HepG2 (cell line): ENCODE measurements around the gene TNNI2. TPM values are rescaled to one million over a fixed set of nuclear protein-coding genes. Genes with fewer than 3 reads are reported as not detected.
A peak's percentile ranks its signal among the peaks of the same experiment; 100 is the strongest.

Source experiments
- AHR ChIP-seq: IDR thresholded peaks from 2 replicates; pipeline ENCODE4 v1.6.1; 2018; ENCODE audit warnings: missing genetic modification reagents, missing compliant biosample characterization
- AKAP8 ChIP-seq: sonication (generic); formaldehyde crosslinking; IDR thresholded peaks from 2 replicates; pipeline ENCODE4 v1.5.1; 2020; ENCODE audit warnings: mild to moderate bottlenecking, missing genetic modification reagents
- FOSL2 ChIP-seq: sonication (generic); formaldehyde crosslinking; IDR thresholded peaks from 2 replicates; pipeline ENCODE4 v1.4.0; 2020; ENCODE audit warnings: missing genetic modification reagents
- HIVEP1 ChIP-seq: sonication (generic); formaldehyde crosslinking; IDR thresholded peaks from 2 replicates; pipeline ENCODE4 v1.4.0; 2020; ENCODE audit warnings: mild to moderate bottlenecking, missing genetic modification reagents
- HMGXB4 ChIP-seq, 2 experiments: sonication (generic) in 1 of 2; formaldehyde crosslinking in 1 of 2; IDR thresholded peaks; 2 replicates each; pipeline versions ENCODE4 v1.4.0 to v1.6.1; 2018 to 2020; ENCODE audit warnings: missing genetic modification reagents in 2 of 2, borderline replicate concordance in 1 of 2, low read depth in 1 of 2, mild to moderate bottlenecking in 1 of 2, missing biosample characterization in 1 of 2
- MIER2 ChIP-seq: IDR thresholded peaks from 2 replicates; pipeline ENCODE4 v1.6.1; 2016; ENCODE audit warnings: missing biosample characterization, missing genetic modification reagents
- POGK ChIP-seq: sonication (generic); formaldehyde crosslinking; conservative IDR thresholded peaks from 2 replicates; pipeline ENCODE4 v1.8.0; 2022; ENCODE audit warnings: mild to moderate bottlenecking, moderate library complexity, missing genetic modification reagents
- SUZ12 ChIP-seq: fragments of 150-350 bp; IDR thresholded peaks from 2 replicates; pipeline ENCODE4 v1.6.1; 2014; ENCODE audit warnings: low read depth, low read length
- THAP8 ChIP-seq: sonication (generic); formaldehyde crosslinking; IDR thresholded peaks from 2 replicates; pipeline ENCODE4 v1.5.1; 2020; ENCODE audit warnings: missing genetic modification reagents, mild to moderate bottlenecking, borderline replicate concordance
- TOE1 ChIP-seq: sonication (generic); formaldehyde crosslinking; IDR thresholded peaks from 2 replicates; pipeline ENCODE4 v1.4.0; 2020; ENCODE audit warnings: mild to moderate bottlenecking, missing genetic modification reagents
- ZFP37 ChIP-seq: sonication (generic); formaldehyde crosslinking; IDR thresholded peaks from 2 replicates; pipeline ENCODE4 v1.4.0; 2020; ENCODE audit warnings: missing genetic modification reagents, borderline replicate concordance
- ZNF224 ChIP-seq: sonication (generic); formaldehyde crosslinking; IDR thresholded peaks from 2 replicates; pipeline ENCODE4 v1.5.0; 2020; ENCODE audit warnings: mild to moderate bottlenecking, missing genetic modification reagents
- ZNF251 ChIP-seq: sonication (generic); formaldehyde crosslinking; IDR thresholded peaks from 2 replicates; pipeline ENCODE4 v1.9.0; 2021; ENCODE audit warnings: mild to moderate bottlenecking, missing genetic modification reagents
- ZNF264 ChIP-seq: sonication (generic); formaldehyde crosslinking; IDR thresholded peaks from 2 replicates; pipeline ENCODE4 v1.4.0; 2020; ENCODE audit warnings: missing genetic modification reagents
- ZNF275 ChIP-seq: sonication (generic); formaldehyde crosslinking; IDR thresholded peaks from 2 replicates; pipeline ENCODE4 v1.8.0; 2022; ENCODE audit warnings: missing genetic modification reagents, mild to moderate bottlenecking, inconsistent platforms, borderline replicate concordance
- ZNF292 ChIP-seq: sonication (generic); formaldehyde crosslinking; IDR thresholded peaks from 2 replicates; pipeline ENCODE4 v1.8.1; 2022; ENCODE audit warnings: mild to moderate bottlenecking, low read depth, missing genetic modification reagents, borderline replicate concordance
- ZNF335 ChIP-seq: sonication (generic); formaldehyde crosslinking; IDR thresholded peaks from 2 replicates; pipeline ENCODE4 v1.4.0; 2020; ENCODE audit warnings: missing genetic modification reagents
- ZNF432 ChIP-seq: sonication (generic); formaldehyde crosslinking; IDR thresholded peaks from 2 replicates; pipeline ENCODE4 v1.5.0; 2020; ENCODE audit warnings: missing genetic modification reagents, mild to moderate bottlenecking, borderline replicate concordance
- ZNF550 ChIP-seq: sonication (generic); formaldehyde crosslinking; IDR thresholded peaks from 2 replicates; pipeline ENCODE4 v1.4.0; 2020; ENCODE audit warnings: mild to moderate bottlenecking, missing genetic modification reagents, borderline replicate concordance
- ZNF619 ChIP-seq: sonication (generic); formaldehyde crosslinking; IDR thresholded peaks from 2 replicates; pipeline ENCODE4 v1.4.0; 2020; ENCODE audit warnings: mild to moderate bottlenecking, missing genetic modification reagents
- ZNF891 ChIP-seq: sonication (generic); formaldehyde crosslinking; IDR thresholded peaks from 2 replicates; pipeline ENCODE4 v1.5.0; 2020; ENCODE audit warnings: mild to moderate bottlenecking, missing genetic modification reagents
- polyA plus RNA-seq, 8 experiments: library from polyadenylated mRNA; depleted of rRNA in 3 of 8; stranded (reverse) in 7 of 8; unstranded in 1 of 8; fragments of >200 nt; fragmentation: Illumina TruSeq in 4 of 8; extraction: Trizol in 4 of 8; gene quantifications; 2 replicates each; pipeline versions ENCODE4 v1.2.1 to v1.2.3, GENCODE V29; 2011 to 2016; ENCODE audit warnings: low read depth in 4 of 8, missing spikeins in 1 of 8, mixed read lengths in 1 of 8; ENCODE audit not compliant: insufficient read depth in 1 of 8
- total RNA-seq, 5 experiments: library from RNA; depleted of rRNA; stranded (reverse); fragments of >200 nt; fragmentation: Illumina TruSeq; extraction: Trizol; gene quantifications; 2 replicates each; pipeline ENCODE4 v1.2.3, GENCODE V29; 2016; ENCODE audit warnings: low read depth in 1 of 5

The TNNI2 gene
- total and polyA plus RNA-seq, 2 of the 13 experiments (the other 11 are each of a cell fraction or from before 2014, with no cell fraction given), result 7.2 to 12.0 TPM

GRCh38 chr11:1834062-1834610, 4.6 kb upstream of the TNNI2 start (continued):
- TF ChIP-seq ZNF251 (CRISPR knock-in tag) (no peak), ZNF335 (no peak), SUZ12 (no peak), ZNF432 (no peak), HMGXB4 (CRISPR knock-in tag; IDR thresholded peaks at IDR 0.05; ENCODE audit: borderline replicate concordance in 1 of 2, low read depth in 1 of 2) (no peak), ZNF550 (CRISPR knock-in tag) (no peak), HIVEP1 (CRISPR knock-in tag) (no peak), AHR (CRISPR knock-in tag) (no peak), POGK (CRISPR knock-in tag) (0 out of 2 replicates have a peak, but pooled peaks have one; percentile 28), ZNF275 (CRISPR knock-in tag) (no peak), TOE1 (CRISPR knock-in tag) (no peak), FOSL2 (CRISPR knock-in tag) (peak; percentile 90), ZNF224 (no peak), ZNF619 (CRISPR knock-in tag) (no peak), MIER2 (CRISPR knock-in tag) (0 out of 2 replicates have a peak, but pooled peaks have one; percentile 32), ZNF891 (CRISPR knock-in tag) (0 out of 2 replicates have a peak, but pooled peaks have one; percentile 30), ZNF264 (CRISPR knock-in tag) (no peak), ZFP37 (no peak), AKAP8 (CRISPR knock-in tag) (no peak), THAP8 (CRISPR knock-in tag) (0 out of 2 replicates have a peak, but pooled peaks have one; percentile 65), ZNF292 (CRISPR knock-in tag) (0 out of 2 replicates have a peak, but pooled peaks have one; percentile 32)
